WI38 (cell line): ENCODE measurements around the gene PCBP3.
"Not testable (repeated sequence)": the region's sequence is repeated elsewhere in the genome, so short reads cannot be mapped to it uniquely, and the experiment has no call there.

Experiments used
- H3K4me3 ChIP-seq: 2 replicates; pipeline ENCODE4 v1.5.1; 2011; ENCODE audit warnings: low read depth, mild to moderate bottlenecking, control low read depth, low read length
- CTCF ChIP-seq: IDR thresholded peaks from 2 replicates; pipeline ENCODE4 v1.5.1; 2012; ENCODE audit warnings: low read depth, mild to moderate bottlenecking, control low read depth, low read length

The PCBP3 gene

GRCh38 chr21:45883090-45883489, 239.6 kb downstream of the PCBP3 start:
- no peak overlapping the region for H3K4me3 ChIP-seq
- no peak for TF ChIP-seq CTCF

GRCh38 chr21:45885597-45885929, 242.0 kb downstream of the PCBP3 start:
- no peak overlapping the region for H3K4me3 ChIP-seq
- no peak for TF ChIP-seq CTCF

- not testable (repeated sequence) for H3K4me3 ChIP-seq
Measured at GRCh38 chr21:45885930-45886601, 242.5 kb downstream of the PCBP3 start.

- TF ChIP-seq CTCF = no peak
- H3K4me3 ChIP-seq = no peak overlapping the region
Measured at GRCh38 chr21:45886610-45887026, 243.1 kb downstream of the PCBP3 start.

- no peak overlapping the region for H3K4me3 ChIP-seq
- no peak for TF ChIP-seq CTCF
Measured at GRCh38 chr21:45887120-45887611, 243.6 kb downstream of the PCBP3 start.

- no peak for TF ChIP-seq CTCF
Measured at GRCh38 chr21:45887788-45888187, 244.3 kb downstream of the PCBP3 start.

GRCh38 chr21:45888386-45889009, 245.0 kb downstream of the PCBP3 start:
- no peak overlapping the region for H3K4me3 ChIP-seq
- TF ChIP-seq CTCF = no peak

More at GRCh38 chr21:45887788-45888187, 244.3 kb downstream of the PCBP3 start:
- no peak overlapping the region for H3K4me3 ChIP-seq

- no peak for TF ChIP-seq CTCF
Measured at GRCh38 chr21:45889256-45889655, 245.7 kb downstream of the PCBP3 start.

More at GRCh38 chr21:45889256-45889655, 245.7 kb downstream of the PCBP3 start:
- no peak overlapping the region for H3K4me3 ChIP-seq
